Coronary artery (tissue), 2 donors: ENCODE results near the gene FNDC8.

Experiments used
- DNase-seq: peaks from one replicate; pipeline ENCODE4 v3.0.0-alpha.2; 2017; ENCODE audit warnings: low spot score
- H3K27ac ChIP-seq, 2 donors: fragments of 200-600 bp; sonication (generic); one replicate each; pipeline ENCODE4 v1.5.1; 2016 to 2019
- H3K4me3 ChIP-seq: fragments of 200-600 bp; sonication (generic); 2 replicates; pipeline ENCODE4 v1.5.1; 2016; ENCODE audit warnings: mild to moderate bottlenecking, moderate library complexity
- TF ChIP-seq, protein P1 (sequence below): fragments of 200-600 bp; sonication (generic); IDR thresholded peaks from one replicate; pipeline ENCODE4 v1.5.1; 2019; ENCODE audit warnings: antibody characterized with exemption

The FNDC8 gene

GRCh38 chr17:35154196-35155165 lies 33.1 kb downstream of the FNDC8 start:
- Histone ChIP-seq H3K27ac (no peak overlapping the region), H3K4me3 (no peak overlapping the region)
- DNase-seq, result no peak
- TF ChIP-seq, protein P1, sequence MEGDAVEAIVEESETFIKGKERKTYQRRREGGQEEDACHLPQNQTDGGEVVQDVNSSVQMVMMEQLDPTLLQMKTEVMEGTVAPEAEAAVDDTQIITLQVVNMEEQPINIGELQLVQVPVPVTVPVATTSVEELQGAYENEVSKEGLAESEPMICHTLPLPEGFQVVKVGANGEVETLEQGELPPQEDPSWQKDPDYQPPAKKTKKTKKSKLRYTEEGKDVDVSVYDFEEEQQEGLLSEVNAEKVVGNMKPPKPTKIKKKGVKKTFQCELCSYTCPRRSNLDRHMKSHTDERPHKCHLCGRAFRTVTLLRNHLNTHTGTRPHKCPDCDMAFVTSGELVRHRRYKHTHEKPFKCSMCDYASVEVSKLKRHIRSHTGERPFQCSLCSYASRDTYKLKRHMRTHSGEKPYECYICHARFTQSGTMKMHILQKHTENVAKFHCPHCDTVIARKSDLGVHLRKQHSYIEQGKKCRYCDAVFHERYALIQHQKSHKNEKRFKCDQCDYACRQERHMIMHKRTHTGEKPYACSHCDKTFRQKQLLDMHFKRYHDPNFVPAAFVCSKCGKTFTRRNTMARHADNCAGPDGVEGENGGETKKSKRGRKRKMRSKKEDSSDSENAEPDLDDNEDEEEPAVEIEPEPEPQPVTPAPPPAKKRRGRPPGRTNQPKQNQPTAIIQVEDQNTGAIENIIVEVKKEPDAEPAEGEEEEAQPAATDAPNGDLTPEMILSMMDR, result no peak

DNA sequence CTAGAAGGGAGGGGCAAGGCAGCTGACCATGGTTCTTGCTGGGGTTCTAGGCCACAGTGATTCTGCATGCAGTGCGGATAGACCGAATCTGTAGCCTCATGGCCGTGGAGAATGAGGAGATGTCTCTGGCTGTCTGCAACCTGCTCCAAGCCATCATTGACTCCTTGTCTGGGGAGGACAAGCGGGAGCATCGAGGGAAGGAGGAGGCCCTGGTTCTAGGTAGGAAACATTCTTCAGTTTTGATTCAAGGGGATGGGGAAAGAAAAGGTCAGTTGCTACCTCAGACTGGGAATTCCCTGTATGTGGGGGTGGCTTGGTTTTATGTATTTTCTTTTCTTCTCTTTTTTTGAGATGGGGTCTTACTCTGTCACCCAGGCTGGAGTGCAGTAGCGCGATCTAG lies 33.8 kb downstream of the FNDC8 start:
- TF ChIP-seq, protein P1, result no peak
- DNase-seq, result no peak
- Histone ChIP-seq H3K4me3 (no peak overlapping the region), H3K27ac (no peak overlapping the region)

- TF ChIP-seq, protein P1, result no peak
- no peak overlapping the region for H3K27ac ChIP-seq
- DNase-seq, result no peak
- no peak overlapping the region for H3K4me3 ChIP-seq
Measured at GRCh38 chr17:35159940-35160339, 38.5 kb downstream of the FNDC8 start.

GRCh38 chr17:35160354-35161201 lies 39.2 kb downstream of the FNDC8 start:
- Histone ChIP-seq H3K4me3 (no peak overlapping the region), H3K27ac (no peak overlapping the region)
- DNase-seq, result no peak
- TF ChIP-seq, protein P1, result no peak

DNA sequence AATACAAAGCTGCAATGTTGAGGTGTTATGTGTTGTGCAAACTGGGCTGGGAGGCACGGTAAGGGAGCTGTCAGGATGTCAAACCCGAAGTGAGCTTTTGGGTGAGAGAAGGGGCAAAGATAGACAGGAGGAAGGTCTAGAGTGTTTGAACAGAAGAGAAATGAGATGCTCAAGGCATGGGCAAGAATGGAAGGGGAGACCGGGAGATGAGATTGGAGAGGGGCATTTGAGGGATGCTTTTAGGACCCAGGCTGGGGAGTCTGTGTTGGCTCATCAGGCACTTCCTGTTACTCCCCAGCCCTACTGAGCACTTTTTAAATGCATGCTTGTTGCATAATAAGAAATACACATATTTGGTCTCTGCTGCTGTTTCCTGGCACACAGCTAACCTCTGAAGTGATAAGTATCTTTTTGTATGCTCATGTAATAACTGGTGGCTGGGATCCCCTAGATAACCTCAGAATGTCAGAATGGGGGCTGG lies 39.9 kb downstream of the FNDC8 start:
- DNase-seq, result no peak
- TF ChIP-seq, protein P1, result no peak
- no peak overlapping the region for H3K4me3 ChIP-seq
- no peak overlapping the region for H3K27ac ChIP-seq

GRCh38 chr17:35162755-35163154 lies 41.3 kb downstream of the FNDC8 start:
- Histone ChIP-seq H3K27ac (no peak overlapping the region), H3K4me3 (no peak overlapping the region)
- no peak for DNase-seq
- TF ChIP-seq, protein P1, result no peak
